IMR-90 (cell line): ENCODE data around the gene OR52J3. TPM values are rescaled to one million over a fixed set of nuclear protein-coding genes. Genes with fewer than 3 reads are reported as not detected.

Experiments used
- ATAC-seq: fragments of 200-7000 bp; cut with Tn5 transposase; 2 replicates; pipeline ENCODE4 v1.9.1; 2020; ENCODE audit warnings: low read depth, mild to moderate bottlenecking, moderate library complexity
- BruUV-seq: library from RNA; stranded (reverse); fragments of 400-500 nt; replicated peaks from 2 replicates; lab custom pipeline; 2021; lab: Mats Ljungman, UMichigan
- CTCF ChIA-PET: fragments of 300-600 bp; formaldehyde crosslinking; extraction: SDS; loops from one replicate; lab custom pipeline; 2021; ENCODE audit warnings: antibody characterized with exemption; lab: Yijun Ruan, JAX
- POLR2A ChIA-PET: fragments of 300-600 bp; sonication (Branson Sonifier 250); formaldehyde crosslinking; loops from one replicate; lab custom pipeline; 2022; ENCODE audit warnings: antibody characterized with exemption; ENCODE audit not compliant: unreplicated experiment; lab: Charles Lee
- DNase-seq: peaks from one replicate; pipeline ENCODE4 v3.0.0; 2013
- H2AFZ ChIP-seq: replicated peaks from 2 replicates; pipeline ENCODE3; 2013; ENCODE audit warnings: low read length, mild to moderate bottlenecking; ENCODE audit not compliant: poor library complexity
- H2AK5ac ChIP-seq: 2 replicates; pipeline ENCODE4 v1.6.1; 2013; ENCODE audit warnings: low read depth, low read length, inconsistent platforms
- H2AK9ac ChIP-seq: replicated peaks from 2 replicates; pipeline ENCODE3; 2013; ENCODE audit warnings: mild to moderate bottlenecking, low read depth, low read length, moderate library complexity; ENCODE audit not compliant: poor library complexity
- H2BK120ac ChIP-seq: 2 replicates; pipeline ENCODE4 v1.6.1; 2013; ENCODE audit warnings: low read depth, low read length, inconsistent platforms
- H2BK15ac ChIP-seq: 3 replicates; pipeline ENCODE4 v1.6.1; 2013; ENCODE audit warnings: low read depth, low read length, inconsistent platforms
- H2BK20ac ChIP-seq: 2 replicates; pipeline ENCODE4 v1.6.1; 2013; ENCODE audit warnings: low read depth, mild to moderate bottlenecking, inconsistent platforms, low read length, moderate library complexity
- H2BK5ac ChIP-seq: 2 replicates; pipeline ENCODE4 v1.6.1; 2013; ENCODE audit warnings: mild to moderate bottlenecking, low read depth, low read length, inconsistent platforms; ENCODE audit not compliant: poor library complexity, severe bottlenecking
- H3K14ac ChIP-seq: replicated peaks from 2 replicates; pipeline ENCODE4 v1.6.1; 2013; ENCODE audit warnings: low read depth, low read length, inconsistent platforms
- H3K18ac ChIP-seq: 2 replicates; pipeline ENCODE4 v1.6.1; 2013; ENCODE audit warnings: low read depth, low read length, control low read depth
- H3K23ac ChIP-seq: 2 replicates; pipeline ENCODE4 v1.6.1; 2013; ENCODE audit warnings: low read depth, low read length, inconsistent platforms
- H3K27ac ChIP-seq: 2 replicates; pipeline ENCODE4 v1.5.1; 2013; ENCODE audit warnings: mild to moderate bottlenecking, control low read depth, low read length; ENCODE audit not compliant: insufficient read depth
- H3K27me3 ChIP-seq: 2 replicates; pipeline ENCODE4 v1.6.1; 2013; ENCODE audit warnings: low read length; ENCODE audit not compliant: control insufficient read depth, insufficient read depth
- H3K36me3 ChIP-seq: 2 replicates; pipeline ENCODE4 v1.6.1; 2013; ENCODE audit warnings: low read length, mixed read lengths; ENCODE audit not compliant: control insufficient read depth, insufficient read depth
- H3K4ac ChIP-seq: 2 replicates; pipeline ENCODE4 v1.6.1; 2013; ENCODE audit warnings: low read depth, low read length, inconsistent platforms
- H3K4me1 ChIP-seq: 2 replicates; pipeline ENCODE4 v1.6.1; 2013; ENCODE audit warnings: low read length, mixed read lengths; ENCODE audit not compliant: control insufficient read depth, insufficient read depth
- H3K4me2 ChIP-seq: 2 replicates; pipeline ENCODE4 v1.6.1; 2013; ENCODE audit warnings: low read depth, mild to moderate bottlenecking, control low read depth, low read length, moderate library complexity
- H3K4me3 ChIP-seq: 2 replicates; pipeline ENCODE4 v1.5.1; 2013; ENCODE audit warnings: low read depth, mild to moderate bottlenecking, control low read depth, low read length, moderate library complexity; ENCODE audit not compliant: insufficient read depth
- H3K56ac ChIP-seq: 2 replicates; pipeline ENCODE4 v1.6.1; 2013; ENCODE audit warnings: low read length, inconsistent platforms; ENCODE audit not compliant: insufficient read depth; ENCODE audit errors: extremely low read depth
- H3K79me1 ChIP-seq, 2 experiments: 2 replicates each; pipeline ENCODE4 v1.6.1; 2013; ENCODE audit warnings: low read length in 2 of 2, inconsistent platforms in 1 of 2, low read depth in 1 of 2
- H3K9ac ChIP-seq: 2 replicates; pipeline ENCODE4 v1.6.1; 2013; ENCODE audit warnings: low read depth, low read length, control low read depth
- H3K9me1 ChIP-seq: 2 replicates; pipeline ENCODE4 v1.6.1; 2013; ENCODE audit warnings: low read length, inconsistent platforms; ENCODE audit not compliant: insufficient read depth
- H3K9me3 ChIP-seq: 2 replicates; pipeline ENCODE4 v1.6.1; 2013; ENCODE audit warnings: low read length; ENCODE audit not compliant: control insufficient read depth, insufficient read depth
- H4K20me1 ChIP-seq: 2 replicates; pipeline ENCODE4 v1.6.1; 2013; ENCODE audit warnings: low read length, inconsistent platforms; ENCODE audit not compliant: insufficient read depth
- H4K5ac ChIP-seq: 2 replicates; pipeline ENCODE4 v1.6.1; 2013; ENCODE audit warnings: mild to moderate bottlenecking, low read depth, low read length, control low read depth
- H4K8ac ChIP-seq, 2 experiments: 2 replicates each; pipeline ENCODE4 v1.6.1; 2013; ENCODE audit warnings: low read depth in 2 of 2, low read length in 2 of 2, control low read depth in 1 of 2, inconsistent platforms in 1 of 2
- H4K91ac ChIP-seq: 2 replicates; pipeline ENCODE4 v1.6.1; 2013; ENCODE audit warnings: low read depth, low read length, inconsistent platforms; ENCODE audit not compliant: insufficient read depth
- BHLHE40 ChIP-seq: fragments of 150-350 bp; IDR thresholded peaks from 2 replicates; pipeline ENCODE4 v1.6.1; 2016; ENCODE audit warnings: mild to moderate bottlenecking, low read depth, low read length
- CHD1 ChIP-seq: IDR thresholded peaks from 2 replicates; pipeline ENCODE4 v1.6.1; 2012; ENCODE audit warnings: low read depth, low read length, improper control_type of control experiment
- CTCF ChIP-seq: conservative IDR thresholded peaks from 2 replicates; pipeline ENCODE4 v1.5.1; 2012; ENCODE audit warnings: mild to moderate bottlenecking, low read depth, low read length, improper control_type of control experiment
- ELK1 ChIP-seq: fragments of 150-350 bp; IDR thresholded peaks from 2 replicates; pipeline ENCODE4 v1.6.1; 2016; ENCODE audit warnings: low read depth, mild to moderate bottlenecking, low read length, moderate library complexity, borderline replicate concordance
- FOS ChIP-seq: fragments of 150-350 bp; IDR thresholded peaks from 2 replicates; pipeline ENCODE4 v1.6.1; 2016; ENCODE audit warnings: low read depth, low read length
- MAFK ChIP-seq: IDR thresholded peaks from 2 replicates; pipeline ENCODE4 v1.6.1; 2012; ENCODE audit warnings: low read depth, low read length, improper control_type of control experiment
- MAZ ChIP-seq: IDR thresholded peaks from 2 replicates; pipeline ENCODE4 v1.6.1; 2012; ENCODE audit warnings: low read depth, mild to moderate bottlenecking, low read length, improper control_type of control experiment, moderate library complexity, borderline replicate concordance
- MXI1 ChIP-seq: IDR thresholded peaks from 2 replicates; pipeline ENCODE4 v1.6.1; 2012; ENCODE audit warnings: low read depth, mild to moderate bottlenecking, low read length, moderate library complexity, borderline replicate concordance
- RAD21 ChIP-seq: IDR thresholded peaks from 2 replicates; pipeline ENCODE4 v1.6.1; 2012; ENCODE audit warnings: low read length, improper control_type of control experiment
- RCOR1 ChIP-seq: IDR thresholded peaks from 2 replicates; pipeline ENCODE4 v1.6.1; 2012; ENCODE audit warnings: mild to moderate bottlenecking, low read length, improper control_type of control experiment; ENCODE audit not compliant: insufficient replicate concordance
- RFX5 ChIP-seq: IDR thresholded peaks from 2 replicates; pipeline ENCODE4 v1.8.0; 2012; ENCODE audit warnings: low read depth, mild to moderate bottlenecking, low read length, moderate library complexity
- USF2 ChIP-seq: fragments of 150-350 bp; IDR thresholded peaks from 2 replicates; pipeline ENCODE4 v1.6.1; 2017; ENCODE audit warnings: mild to moderate bottlenecking, antibody characterized with exemption, low read length, low read depth
- WGBS, 2 experiments: methylation state at CpG; one replicate each; pipeline versions ENCODE4 v1.1.5 to v1.1.7; 2013; ENCODE audit warnings: missing lambda C conversion rate in 2 of 2; ENCODE audit not compliant: insufficient read length in 1 of 2; ENCODE audit errors: extremely low coverage in 2 of 2; 5-methylcytosine and 5-hydroxymethylcytosine counted together
- dilution Hi-C: fragments of 300-500 bp; cut with HindIII; formaldehyde crosslinking; loops from one replicate; pipeline ENCODE4 v1.14.3; 2018; ENCODE audit warnings: low sequenced_read_pairs; ENCODE audit not compliant: unreplicated experiment
- in situ Hi-C: fragments of 300-500 bp; cut with MboI; formaldehyde crosslinking; loops from 3 replicates; pipeline ENCODE4 v1.14.3; 2019; ENCODE audit warnings: low sequenced_read_pairs, inconsistent platforms, mixed read lengths
- intact Hi-C: fragments of 100-400 bp; cut with micrococcal nuclease; formaldehyde crosslinking; loops from 2 replicates; pipeline ENCODE4 v1.10.0; 2022
- polyA plus RNA-seq, 3 experiments: library from polyadenylated mRNA; depleted of rRNA; stranded (reverse); fragments of >200 nt; gene quantifications; 2 replicates each; pipeline ENCODE4 v1.2.3, GENCODE V29; 2012; ENCODE audit warnings: low replicate concordance in 1 of 3
- total RNA-seq: library from RNA; depleted of rRNA; stranded (reverse); fragments of >200 nt; gene quantifications from 2 replicates; pipeline ENCODE4 v1.2.3, GENCODE V29; 2012

Gene OR52J3
- total and polyA plus RNA-seq, 2 of the 4 experiments (the other 2 are of a cell fraction): not detected

GRCh38 chr11:5065027-5065426 lies 18.7 kb downstream of the OR52J3 start:
- DNase-seq: no peak
- no peak overlapping the region for H3K56ac ChIP-seq
- H2BK120ac ChIP-seq: no peak overlapping the region
- H4K20me1 ChIP-seq: no peaks in the 10 kb centered on the region
- no peaks in the 10 kb centered on the region for H3K36me3 ChIP-seq
- H4K5ac ChIP-seq: no peak overlapping the region
- H3K9me3 ChIP-seq: no peaks in the 10 kb centered on the region
- H3K4me1 ChIP-seq: no peaks in the 10 kb centered on the region
- no peak overlapping the region for H3K9ac ChIP-seq
- H4K8ac ChIP-seq: no peak overlapping the region
- no peak overlapping the region for H4K91ac ChIP-seq
- BruUV-seq: no TSS peak
- no peak for ATAC-seq
- no peaks in the 10 kb centered on the region for H3K79me1 ChIP-seq
- CTCF ChIA-PET: interaction anchor here (1.0 kb wide), 2 partner anchors 9 to 11 kb away, joined by 3 to 5 read pairs; no protein-coding TSS in a partner anchor
- no peak overlapping the region for H3K4ac ChIP-seq
- no peak overlapping the region for H3K18ac ChIP-seq
- H3K14ac ChIP-seq: no peak overlapping the region
- no peaks in the 10 kb centered on the region for H3K9me1 ChIP-seq
- no peak overlapping the region for H3K27ac ChIP-seq
- POLR2A ChIA-PET: no interaction called here
- intact Hi-C loops: no loop called here
- H3K4me3 ChIP-seq: no peak overlapping the region
- TF ChIP-seq RAD21 (no peak), CTCF (no peak), MAFK (no peak), RFX5 (no peak), MXI1 (no peak), MAZ (no peak), CHD1 (no peak), ELK1 (no peak), BHLHE40 (no peak), FOS (no peak), RCOR1 (no peak), USF2 (no peak)
- WGBS, 2 experiments: no CpG with 5 or more reads among the region's 1 CpG
- no peak overlapping the region for H3K4me2 ChIP-seq
- dilution Hi-C loops: no loop called here
- no peak overlapping the region for H2BK20ac ChIP-seq
- in situ Hi-C loops: no loop called here
- no peak overlapping the region for H2AFZ ChIP-seq
- H2BK5ac ChIP-seq: no peak overlapping the region
- H3K27me3 ChIP-seq: no peaks in the 10 kb centered on the region; the same call in 1 of the 2 replicates
- H2AK5ac ChIP-seq: no peak overlapping the region
- H2BK15ac ChIP-seq: no peak overlapping the region
- no peak overlapping the region for H3K23ac ChIP-seq
- no peak overlapping the region for H2AK9ac ChIP-seq
